NCI-H2196 treated with DMSO at 0.1 percent for 48 hours (cell line): ENCODE measurements around the gene NEU3.
"Not testable (repeated sequence)": the region's sequence is repeated elsewhere in the genome, so short reads cannot be mapped to it uniquely, and the experiment has no call there.

Experiments used
- DNase-seq: peaks from one replicate; lab custom pipeline; 2025; ENCODE audit not compliant: unreplicated experiment; lab: John Stamatoyannopoulos, UW

NEU3 gene, protein sequence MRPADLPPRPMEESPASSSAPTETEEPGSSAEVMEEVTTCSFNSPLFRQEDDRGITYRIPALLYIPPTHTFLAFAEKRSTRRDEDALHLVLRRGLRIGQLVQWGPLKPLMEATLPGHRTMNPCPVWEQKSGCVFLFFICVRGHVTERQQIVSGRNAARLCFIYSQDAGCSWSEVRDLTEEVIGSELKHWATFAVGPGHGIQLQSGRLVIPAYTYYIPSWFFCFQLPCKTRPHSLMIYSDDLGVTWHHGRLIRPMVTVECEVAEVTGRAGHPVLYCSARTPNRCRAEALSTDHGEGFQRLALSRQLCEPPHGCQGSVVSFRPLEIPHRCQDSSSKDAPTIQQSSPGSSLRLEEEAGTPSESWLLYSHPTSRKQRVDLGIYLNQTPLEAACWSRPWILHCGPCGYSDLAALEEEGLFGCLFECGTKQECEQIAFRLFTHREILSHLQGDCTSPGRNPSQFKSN

DNA sequence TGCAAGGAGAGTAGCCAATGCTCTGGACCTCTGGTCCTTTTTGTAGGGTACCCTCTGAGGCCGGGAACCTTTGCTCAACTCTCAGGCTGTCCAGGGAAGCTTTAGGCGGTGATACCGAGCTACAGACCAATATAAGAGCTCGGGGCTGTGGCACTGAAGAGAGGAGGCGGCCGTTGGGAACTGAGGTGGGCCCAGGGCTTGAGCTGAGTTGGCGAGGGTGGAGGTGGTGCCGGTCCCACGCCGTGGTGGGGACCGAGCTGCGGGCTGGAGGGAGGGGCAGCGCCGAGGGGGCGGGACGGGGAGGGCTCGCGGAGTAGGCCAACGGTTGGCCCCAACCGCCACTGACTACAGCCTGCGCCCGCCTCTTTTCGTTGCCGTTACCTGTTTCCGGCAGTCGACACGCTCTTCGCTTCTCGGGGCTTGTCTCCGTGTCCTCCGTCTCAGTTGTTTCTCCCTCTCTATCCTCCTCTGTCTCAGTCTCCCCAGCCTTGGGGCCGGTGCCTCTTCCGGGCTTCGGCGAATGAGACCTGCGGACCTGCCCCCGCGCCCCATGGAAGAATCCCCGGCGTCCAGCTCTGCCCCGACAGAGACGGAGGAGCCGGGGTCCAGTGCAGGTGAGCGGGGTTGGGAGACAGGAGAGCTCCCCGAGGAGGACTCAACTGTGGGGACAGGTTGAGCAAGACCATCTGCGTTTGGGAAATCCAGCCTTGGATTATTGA, at the start of gene NEU3:
NEU3 (plus strand) TSS at position 393 of the 719 bp plus-strand sequence; CDS start at position 521, 128 bp downstream.
- peak; percentile 72 for DNase-seq

DNA sequence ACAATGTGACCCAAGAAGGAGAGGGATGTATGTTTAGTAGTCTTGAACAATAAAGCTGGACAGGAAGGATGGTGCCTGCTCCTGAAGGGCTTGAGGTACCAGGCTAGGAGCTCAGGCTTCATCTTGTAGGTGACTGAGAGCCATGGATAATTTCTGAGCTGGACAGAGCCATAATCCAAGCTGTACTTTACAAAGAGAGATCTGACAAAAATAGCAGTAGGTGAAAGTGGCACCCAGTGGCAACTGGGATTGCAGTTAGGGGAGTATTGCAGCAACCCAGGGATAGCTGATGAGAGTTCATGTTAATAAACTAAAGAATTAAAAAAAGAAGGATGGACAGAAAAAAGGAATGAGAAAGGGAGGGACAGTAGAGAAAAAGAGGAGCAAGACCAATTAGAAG, 47.2 kb upstream of the NEU3 start:
- no peak for DNase-seq

DNA sequence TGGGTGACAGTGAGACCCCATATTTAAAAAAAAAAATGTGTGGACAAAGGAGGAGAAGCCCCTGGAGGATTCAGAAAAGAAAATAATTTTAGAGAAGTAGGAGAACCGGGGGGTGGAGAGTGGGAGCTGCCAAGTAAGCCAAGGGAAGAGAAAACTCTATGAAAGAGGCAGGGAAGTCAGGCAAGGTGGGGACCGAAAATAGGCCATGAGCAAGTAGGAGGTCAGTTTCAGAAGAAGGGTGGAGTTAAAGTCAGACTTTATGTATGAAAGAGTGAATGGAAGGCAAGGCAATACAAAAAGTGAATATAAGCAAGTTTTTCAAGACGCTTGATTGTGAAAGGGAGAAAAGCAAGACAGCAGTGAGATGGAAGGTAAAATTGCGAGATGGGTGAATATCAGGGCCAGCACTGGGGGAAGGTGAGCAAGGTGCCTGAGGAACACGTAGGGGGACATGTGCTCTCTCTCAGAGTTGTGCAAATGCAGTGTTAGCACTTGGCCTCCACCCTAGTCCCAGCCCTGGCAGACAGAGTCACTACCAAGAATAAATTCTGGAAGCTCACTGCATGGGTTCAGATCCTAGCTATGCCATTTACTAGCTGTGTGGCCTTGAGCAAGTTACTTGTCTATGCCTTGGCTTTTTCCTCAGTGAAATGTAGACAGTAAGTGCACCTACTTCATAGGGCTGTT, 46.5 kb upstream of the NEU3 start:
- no peak for DNase-seq

DNA sequence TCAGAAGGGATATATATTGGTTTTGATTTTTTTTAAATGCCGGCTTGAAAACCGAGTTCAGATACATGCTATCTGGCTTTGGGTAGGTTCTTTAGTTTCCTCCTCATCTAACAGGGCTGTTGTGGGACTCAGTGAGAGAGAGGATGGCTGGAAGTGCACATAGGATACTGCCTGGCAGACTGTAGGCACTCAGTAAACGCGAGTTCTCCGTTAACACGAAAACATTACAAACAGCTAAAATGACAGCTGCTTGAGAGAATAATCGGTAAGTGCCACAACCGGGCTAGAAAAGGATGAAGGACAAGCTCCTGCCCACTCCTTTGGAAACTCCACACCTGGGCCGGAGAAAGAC, 40.2 kb upstream of the NEU3 start:
- no peak for DNase-seq

DNA sequence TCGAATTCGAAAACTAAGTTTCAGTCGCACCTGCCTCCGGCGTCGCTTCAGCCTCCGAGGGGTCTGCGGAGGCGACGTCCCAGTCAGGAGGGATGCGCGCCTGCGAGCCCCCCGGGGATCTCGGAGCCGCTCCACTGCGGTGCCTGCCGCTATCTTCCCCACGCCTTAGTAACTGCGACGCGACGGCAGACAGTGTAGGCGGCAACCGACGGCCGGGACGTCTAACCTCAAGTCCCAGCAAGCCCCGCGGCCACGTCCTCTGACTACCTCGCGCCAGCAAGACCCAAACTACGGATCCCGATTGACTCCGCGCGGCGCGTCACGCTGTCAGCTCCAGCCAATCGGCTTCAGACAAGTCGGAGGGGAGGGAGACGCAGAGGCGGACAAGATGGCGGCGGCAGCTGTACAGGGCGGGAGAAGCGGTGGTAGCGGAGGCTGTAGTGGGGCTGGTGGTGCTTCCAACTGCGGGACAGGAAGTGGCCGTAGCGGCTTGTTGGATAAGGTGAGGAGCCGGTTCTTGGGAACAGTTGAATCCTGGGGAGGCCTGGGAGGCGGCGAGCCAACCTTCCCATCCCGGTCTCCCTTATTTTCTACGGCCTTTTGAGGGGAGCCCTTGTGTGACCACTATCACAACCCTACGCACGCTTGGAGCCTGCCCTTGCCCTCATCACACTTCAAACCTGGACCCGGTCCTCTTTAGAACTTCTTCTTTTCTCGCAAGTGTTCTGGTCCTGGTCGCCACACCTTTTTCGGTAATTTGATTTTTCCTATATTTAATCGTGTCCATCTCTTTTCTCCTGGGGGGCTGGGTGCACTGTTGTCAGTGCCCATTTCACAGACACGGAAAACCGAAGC, 39.6 kb upstream of the NEU3 start, which contains the start of the genes SPCS2 and XRRA1:
SPCS2 (plus strand) TSS at position 369 of the 855 bp plus-strand sequence; CDS start at position 389, 20 bp downstream.
XRRA1 (minus strand) TSS at position 194 of the 855 bp plus-strand sequence. CDS start 8,213 bp downstream, outside the sequence.
- DNase-seq = peak; percentile 96

DNA sequence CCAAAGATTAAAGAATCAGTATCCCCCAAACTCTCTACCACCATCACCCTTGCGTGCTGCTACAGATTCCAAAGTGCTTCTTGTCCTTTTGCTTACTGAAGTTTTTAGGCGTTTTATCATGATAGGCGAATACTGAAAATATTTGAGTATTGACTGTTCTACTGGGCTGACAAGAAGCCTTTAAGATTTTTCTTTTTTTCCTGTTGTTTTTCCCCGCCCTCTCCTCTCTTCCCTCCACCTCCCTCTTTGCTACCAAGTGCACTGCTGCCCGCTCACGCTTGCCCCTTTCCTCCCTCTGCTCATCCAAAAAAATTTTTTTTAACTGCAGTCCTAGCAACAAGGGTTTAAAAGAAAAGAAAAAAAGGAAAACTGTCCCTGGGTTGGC, 39.0 kb upstream of the NEU3 start:
- DNase-seq = no peak

DNA sequence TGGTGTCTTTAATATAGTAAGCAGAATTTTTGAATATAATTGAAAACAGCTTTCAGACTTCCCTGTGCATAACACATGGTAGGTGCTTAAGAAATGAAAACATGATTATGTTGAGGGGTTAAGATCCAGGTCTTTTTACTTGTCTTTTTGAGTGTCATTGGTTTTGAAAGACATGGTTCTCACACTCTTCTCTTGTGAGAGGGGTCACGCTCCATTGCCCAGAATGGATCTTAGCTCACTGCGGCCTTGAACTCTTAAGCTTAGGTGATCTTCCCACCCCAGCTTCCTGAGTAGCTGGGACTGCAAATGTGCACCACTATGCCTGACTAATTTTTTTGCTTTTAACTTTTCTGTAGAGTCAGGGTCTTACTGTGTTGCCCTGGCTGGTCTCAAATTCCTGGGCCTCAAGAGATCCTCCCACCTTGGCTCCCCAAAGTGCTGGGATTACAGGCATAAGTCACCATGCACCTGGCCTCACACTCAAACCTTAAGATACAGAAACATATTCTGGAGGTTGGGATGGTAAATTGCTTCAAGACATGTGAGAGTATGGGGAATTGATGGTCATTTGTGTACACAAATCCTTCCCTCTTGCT, 38.3 kb upstream of the NEU3 start:
- no peak for DNase-seq

DNA sequence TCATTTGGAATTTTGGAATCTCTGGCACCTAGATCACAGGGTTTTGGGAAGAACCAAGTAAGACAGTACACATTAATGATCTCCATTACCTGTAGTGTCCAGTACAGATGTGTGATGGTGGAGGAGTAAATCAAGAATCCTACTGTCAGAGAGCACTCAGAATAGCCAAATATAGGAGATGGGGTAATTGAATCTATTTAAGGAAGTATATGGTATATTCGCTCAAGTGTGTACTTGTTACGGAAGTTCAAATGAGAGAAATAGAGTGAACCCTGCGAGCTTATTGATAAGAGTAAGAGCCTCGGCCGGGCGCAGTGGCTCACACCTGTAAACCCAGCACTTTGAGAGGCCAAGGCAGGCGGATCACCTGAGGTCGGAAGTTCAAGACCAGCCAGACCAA, 37.5 kb upstream of the NEU3 start:
- no peak for DNase-seq

DNA sequence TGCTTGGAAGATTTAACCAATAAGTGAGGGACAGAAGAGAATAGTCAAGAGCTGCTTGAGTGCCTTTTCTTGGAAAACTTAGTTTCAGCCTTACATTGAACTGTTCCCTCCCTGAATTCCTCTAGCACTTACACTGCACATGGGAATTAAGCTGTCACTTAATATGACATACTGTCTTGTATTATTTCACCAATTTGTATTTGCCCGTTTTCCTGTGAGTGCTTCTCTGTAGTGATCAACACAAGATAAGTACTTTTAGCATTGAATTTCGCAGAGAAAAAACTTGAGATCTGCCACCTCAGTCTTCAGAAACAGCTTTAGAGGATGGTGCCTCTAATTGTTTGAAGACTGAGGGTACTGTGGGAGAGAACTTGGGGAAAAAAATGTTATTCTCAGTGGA, 36.0 kb upstream of the NEU3 start:
- no peak for DNase-seq

DNA sequence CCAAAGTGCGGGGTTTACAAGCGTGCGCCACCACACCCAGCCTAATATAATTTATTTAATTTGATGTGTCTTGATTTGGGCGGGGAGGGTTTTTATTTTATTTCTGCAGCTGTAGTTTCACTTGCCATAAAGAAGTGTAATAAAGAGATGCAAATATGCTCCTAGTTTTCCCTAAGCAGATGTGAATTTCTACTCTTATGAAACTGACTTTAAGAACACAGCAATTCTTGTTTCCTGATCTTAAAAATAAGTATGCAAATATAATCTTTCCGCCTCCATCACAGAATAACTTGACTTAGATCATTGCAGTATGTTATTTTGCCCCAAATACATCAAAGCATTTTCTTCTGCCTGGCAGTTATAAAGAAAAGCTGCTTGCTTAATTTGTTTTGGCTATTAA, 35.3 kb upstream of the NEU3 start:
- DNase-seq = no peak

DNA sequence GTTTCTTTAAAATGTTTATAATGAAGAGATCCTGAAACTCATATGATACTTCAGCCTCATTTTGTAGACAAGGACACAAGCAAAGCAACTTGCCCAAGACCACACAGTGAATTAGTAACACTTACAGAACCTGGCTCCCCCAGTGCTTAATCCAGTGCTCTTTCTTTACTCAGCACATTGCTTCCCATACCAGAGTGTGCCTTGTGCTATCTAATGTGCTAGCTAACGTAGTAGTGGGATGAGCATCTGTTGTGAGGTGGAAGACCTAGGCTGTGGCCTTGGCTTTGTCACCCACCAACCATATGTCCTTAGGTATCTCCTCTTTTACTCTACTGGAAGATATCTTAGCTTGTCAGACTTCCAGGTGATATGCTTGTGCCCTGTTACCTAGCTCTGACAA, 34.5 kb upstream of the NEU3 start:
- DNase-seq = no peak

DNA sequence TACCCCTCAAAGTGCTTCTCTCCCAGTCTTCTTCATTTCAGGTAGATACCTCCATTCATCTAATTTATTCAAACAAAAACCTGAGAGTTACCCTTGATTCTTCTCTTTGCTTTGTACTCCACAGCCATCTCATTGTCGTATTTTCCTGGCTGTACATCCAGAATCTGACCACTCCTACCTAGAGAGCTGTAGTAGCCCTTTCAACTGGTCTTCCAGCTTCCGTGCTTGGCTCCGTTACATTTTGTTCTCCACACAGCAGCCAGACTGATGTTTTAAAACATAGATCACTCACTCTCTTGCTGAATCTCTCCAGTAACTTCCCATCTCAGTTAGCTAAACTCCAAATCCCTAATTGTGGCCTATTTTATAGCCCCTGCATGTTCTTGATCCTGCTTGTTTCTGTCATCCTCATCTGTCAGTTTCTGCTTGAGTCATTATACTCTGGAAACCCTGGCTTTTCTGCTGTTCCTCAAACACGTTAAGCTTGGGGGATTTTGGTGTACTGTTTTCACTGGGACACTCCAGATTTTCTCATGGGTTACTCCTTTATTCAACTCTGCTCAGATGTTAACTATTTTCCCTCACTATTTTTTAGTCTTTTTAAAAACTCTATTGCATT, 32.2 kb upstream of the NEU3 start:
- no peak for DNase-seq

DNA sequence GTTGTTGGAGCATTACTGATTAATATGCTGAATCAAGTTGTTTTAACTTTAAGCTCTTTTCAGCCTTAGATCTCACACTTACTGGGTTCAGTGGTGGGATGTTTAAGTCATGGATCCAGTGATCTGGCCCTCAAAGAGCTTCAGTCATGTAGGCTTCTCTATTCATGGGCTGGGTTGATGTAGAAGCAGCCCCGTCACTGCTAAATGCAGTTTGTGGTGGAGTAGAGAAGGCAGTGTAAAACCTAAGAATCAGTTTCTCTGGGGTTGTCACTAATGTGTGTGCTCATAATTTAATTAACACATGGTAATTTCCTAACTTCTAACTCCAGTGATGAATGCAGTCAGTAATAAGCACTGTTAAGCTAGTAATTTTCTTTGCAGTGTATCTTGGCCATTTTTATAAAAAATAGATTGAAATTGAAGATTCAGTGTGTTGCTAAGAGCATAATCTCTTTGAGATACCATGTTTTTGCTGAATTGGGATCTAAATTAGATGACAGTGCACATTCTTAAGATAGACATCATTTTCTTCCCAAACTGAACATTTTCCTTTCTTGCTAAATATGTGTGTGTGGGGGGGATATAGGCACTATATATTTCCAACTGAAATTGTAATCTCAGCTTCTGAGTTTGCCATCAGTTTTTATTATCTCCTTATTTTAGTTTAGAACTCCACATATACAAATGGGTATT, 30.6 kb upstream of the NEU3 start:
- no peak for DNase-seq

DNA sequence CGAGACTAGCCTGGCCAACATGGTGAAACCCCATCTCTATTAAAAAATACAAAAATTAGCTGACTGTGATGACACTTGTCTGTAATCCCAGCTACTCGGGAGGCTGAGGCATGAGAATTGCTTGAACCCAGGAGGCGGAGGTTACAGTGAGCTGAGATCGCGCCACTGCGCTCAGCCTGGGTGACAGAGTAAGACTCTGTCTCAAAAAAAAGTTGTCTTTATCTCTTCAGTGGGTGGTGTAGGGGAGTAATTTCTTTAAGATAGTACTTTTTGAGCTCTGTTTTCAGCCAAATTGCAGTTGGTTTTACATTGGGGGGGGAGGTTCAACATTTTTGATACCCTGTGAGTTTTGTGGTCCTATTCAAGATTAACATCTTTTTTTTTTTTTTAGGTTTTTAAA, 28.6 kb upstream of the NEU3 start:
- DNase-seq = not testable (repeated sequence)

DNA sequence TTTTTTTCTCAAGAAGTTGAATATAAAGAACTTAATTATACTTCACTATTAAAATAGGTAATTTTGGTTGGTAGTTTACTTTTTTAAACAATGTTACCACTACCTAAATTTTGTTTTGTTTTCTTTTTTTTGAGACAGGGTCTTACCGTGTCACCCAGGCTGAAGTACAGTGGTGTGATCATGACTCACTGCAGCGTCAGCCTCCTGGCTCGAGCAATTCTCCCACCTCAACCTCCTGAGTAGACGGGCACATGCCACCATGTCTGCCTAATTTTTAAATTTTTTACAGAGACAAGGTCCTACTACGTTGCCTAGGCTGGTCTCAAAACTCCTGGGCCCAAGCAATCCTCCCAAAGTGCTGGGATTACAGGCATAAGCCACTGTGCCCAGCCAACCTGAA, 22.1 kb upstream of the NEU3 start:
- DNase-seq = no peak

DNA sequence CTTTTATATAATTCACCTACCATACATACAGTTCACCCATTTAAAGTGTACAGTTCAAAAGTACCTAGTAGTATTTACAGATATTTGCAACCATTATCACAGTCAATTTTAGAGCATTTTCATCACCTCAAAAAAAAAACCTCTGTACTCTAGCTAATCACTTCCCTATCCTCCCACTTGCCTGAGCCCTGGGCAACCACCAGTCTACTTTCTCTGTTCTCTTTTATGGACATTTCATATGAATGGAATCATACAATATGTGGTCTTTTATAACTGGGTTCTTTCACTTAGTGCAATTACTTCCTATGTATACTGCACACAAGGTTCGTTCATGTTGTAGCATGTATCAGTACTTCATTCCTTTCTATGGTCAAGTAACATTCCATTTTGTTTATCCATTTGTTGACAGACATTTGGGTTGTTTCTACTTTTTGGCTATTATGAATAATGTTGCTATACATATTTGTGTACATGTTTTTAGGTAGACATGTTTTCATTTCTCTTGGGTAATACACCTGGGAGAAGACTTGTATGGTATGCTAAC, 17.8 kb upstream of the NEU3 start:
- DNase-seq = no peak

DNA sequence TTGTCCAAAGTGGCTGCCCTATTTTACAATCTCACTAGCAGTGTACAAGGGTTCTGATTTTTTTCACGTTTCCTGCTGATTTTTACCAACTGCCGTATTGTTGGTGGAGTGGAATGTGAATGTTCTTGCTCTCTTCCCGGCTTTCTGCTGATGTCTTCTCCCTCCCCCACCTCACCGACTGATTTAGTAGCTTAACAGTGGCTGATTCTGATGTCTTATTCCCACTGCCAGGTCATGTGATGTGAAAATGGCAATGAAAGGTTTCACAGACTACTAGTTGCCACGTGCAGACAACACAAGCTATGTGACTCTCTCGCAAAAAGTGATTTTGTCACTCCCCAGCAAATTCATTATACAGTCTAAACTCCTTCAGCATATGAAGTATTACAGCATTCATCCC, 17.3 kb upstream of the NEU3 start:
- no peak for DNase-seq

DNA sequence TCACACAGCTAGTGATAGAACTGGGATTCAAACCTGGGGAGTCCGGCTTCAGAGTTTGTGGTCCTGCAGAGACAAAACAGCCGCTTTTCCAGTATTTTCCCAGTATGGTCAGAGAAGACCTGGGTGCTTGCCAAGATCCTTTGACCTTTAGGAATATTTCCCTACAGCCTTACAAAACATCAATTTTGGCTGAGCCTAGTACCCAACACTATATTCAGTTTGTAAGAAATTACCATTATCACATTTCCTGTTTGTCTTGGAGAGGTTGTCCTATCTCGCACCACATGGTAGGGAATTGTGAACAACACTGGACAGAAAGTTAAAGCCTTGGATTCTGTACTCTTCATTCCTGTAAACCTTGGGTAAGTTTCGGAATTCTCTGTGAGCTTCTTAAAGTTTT, 10.7 kb upstream of the NEU3 start:
- no peak for DNase-seq

DNA sequence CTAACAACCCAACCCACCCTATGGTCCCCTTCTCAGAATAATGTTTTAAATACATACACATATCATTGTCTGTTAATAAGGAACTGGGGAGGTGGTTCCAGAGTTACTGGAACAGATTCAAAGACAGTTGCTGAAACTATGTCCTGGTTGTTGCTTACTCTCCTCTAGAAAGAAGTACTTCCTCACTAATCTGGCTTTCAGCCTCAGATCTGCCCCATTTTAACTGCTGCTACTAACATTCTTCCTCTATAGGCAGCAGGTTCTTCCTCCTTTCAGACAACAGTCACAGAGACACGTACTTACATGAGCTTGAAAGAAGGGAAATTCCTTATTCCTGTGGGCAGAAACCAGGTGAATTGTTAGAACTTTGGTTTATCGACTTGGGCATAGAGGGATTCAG, 8.1 kb upstream of the NEU3 start:
- no peak for DNase-seq
